AG09309 (cell line): ENCODE measurements around the gene DOLPP1.

Experiments used
- DNase-seq: peaks from one replicate; pipeline ENCODE4 v3.0.0-alpha.2; 2010; ENCODE audit warnings: low read depth
- H3K4me3 ChIP-seq: 2 replicates; pipeline ENCODE4 v1.5.1; 2011; ENCODE audit warnings: mild to moderate bottlenecking, low read depth, low read length, moderate library complexity; ENCODE audit not compliant: control insufficient read depth
- TF ChIP-seq, protein P1 (sequence below): IDR thresholded peaks from 2 replicates; pipeline ENCODE4 v1.5.1; 2011; ENCODE audit warnings: mild to moderate bottlenecking, low read depth, low read length, inconsistent platforms; ENCODE audit not compliant: insufficient read depth, control insufficient read depth; ENCODE audit errors: missing control alignments

The DOLPP1 gene

DNA sequence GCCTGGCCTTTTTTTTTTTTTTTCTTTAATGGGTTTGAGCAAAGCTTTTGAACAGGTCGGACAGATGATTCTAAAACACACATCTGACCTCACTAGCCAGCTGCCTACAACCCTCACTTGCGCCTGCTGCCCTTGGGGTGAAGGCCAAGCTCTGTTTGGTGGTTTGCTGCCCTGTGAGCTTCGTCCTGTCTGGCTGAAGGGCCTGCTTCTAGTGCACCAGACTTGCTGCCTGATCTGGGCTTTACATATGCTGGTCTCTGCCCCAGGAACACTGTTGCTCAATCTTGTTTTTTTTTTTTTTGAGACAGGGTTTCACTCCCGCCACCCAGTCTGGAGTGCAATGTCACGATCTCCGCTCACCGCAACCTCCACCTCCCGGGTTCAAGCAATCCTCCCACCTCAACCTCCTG, 16.4 kb upstream of the DOLPP1 start:
- TF ChIP-seq, protein P1, sequence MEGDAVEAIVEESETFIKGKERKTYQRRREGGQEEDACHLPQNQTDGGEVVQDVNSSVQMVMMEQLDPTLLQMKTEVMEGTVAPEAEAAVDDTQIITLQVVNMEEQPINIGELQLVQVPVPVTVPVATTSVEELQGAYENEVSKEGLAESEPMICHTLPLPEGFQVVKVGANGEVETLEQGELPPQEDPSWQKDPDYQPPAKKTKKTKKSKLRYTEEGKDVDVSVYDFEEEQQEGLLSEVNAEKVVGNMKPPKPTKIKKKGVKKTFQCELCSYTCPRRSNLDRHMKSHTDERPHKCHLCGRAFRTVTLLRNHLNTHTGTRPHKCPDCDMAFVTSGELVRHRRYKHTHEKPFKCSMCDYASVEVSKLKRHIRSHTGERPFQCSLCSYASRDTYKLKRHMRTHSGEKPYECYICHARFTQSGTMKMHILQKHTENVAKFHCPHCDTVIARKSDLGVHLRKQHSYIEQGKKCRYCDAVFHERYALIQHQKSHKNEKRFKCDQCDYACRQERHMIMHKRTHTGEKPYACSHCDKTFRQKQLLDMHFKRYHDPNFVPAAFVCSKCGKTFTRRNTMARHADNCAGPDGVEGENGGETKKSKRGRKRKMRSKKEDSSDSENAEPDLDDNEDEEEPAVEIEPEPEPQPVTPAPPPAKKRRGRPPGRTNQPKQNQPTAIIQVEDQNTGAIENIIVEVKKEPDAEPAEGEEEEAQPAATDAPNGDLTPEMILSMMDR = no peak
- H3K4me3 ChIP-seq = no peak overlapping the region
- DNase-seq = no peak

- TF ChIP-seq, protein P1 = no peak
- DNase-seq = no peak
- no peak overlapping the region for H3K4me3 ChIP-seq
Observed at GRCh38 chr9:129068110-129068509, 12.8 kb upstream of the DOLPP1 start.

GRCh38 chr9:129068990-129069861, 11.7 kb upstream of the DOLPP1 start:
- no peak overlapping the region for H3K4me3 ChIP-seq
- no peak for DNase-seq
- TF ChIP-seq, protein P1 = no peak

GRCh38 chr9:129069862-129070641, 10.9 kb upstream of the DOLPP1 start:
- H3K4me3 ChIP-seq = no peak overlapping the region
- DNase-seq = no peak
- TF ChIP-seq, protein P1 = no peak

GRCh38 chr9:129070696-129071525, 10.0 kb upstream of the DOLPP1 start:
- no peak for DNase-seq
- TF ChIP-seq, protein P1 = no peak
- no peak overlapping the region for H3K4me3 ChIP-seq

DNA sequence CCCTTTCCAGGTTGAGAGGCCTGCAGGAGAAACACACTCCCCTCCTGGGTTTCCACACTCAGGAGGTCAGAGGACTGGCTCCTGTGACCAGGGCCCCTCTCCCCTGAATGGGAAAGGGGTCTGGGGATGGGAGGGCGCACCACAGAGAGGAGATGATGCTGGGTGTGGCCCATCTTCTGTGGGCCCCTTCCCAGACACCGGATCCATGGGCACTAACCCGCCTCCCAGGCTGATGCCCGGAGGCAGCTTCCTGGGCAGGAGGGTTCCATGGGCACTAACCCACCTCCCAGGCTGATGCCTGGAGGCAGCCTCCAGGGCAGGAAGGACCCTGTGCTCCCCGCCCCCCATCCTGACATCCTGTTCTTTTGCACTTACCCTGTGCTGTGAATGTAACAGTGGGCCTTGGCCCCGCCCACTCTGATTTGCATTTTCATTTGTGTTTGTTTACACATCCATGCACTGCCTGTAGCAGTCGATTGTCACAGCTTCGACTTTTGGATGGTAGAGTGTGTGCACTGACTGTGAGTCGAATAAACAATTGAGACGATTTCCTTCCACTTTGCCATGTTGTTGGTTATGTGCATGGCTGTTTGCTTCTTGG, 9.3 kb upstream of the DOLPP1 start:
- TF ChIP-seq, protein P1 = no peak

More for the DNA sequence above, 9.3 kb upstream of the DOLPP1 start:
- no peak overlapping the region for H3K4me3 ChIP-seq
- no peak for DNase-seq
